Mesenchymal stem cell (in vitro differentiated cells and primary cell): ENCODE data around the gene NTRK3.

Source experiments
- DNase-seq: peaks from one replicate; pipeline ENCODE4 v3.0.0-alpha.2; 2013
- H2AFZ ChIP-seq: one replicate; pipeline ENCODE4 v1.6.1; 2013; ENCODE audit warnings: low read depth, mild to moderate bottlenecking, control low read depth, inconsistent platforms, low read length, moderate library complexity
- H2AK5ac ChIP-seq: 2 replicates; pipeline ENCODE4 v1.6.1; 2013; ENCODE audit warnings: low read length, moderate library complexity, mild to moderate bottlenecking, inconsistent platforms; ENCODE audit not compliant: severe bottlenecking
- H2BK120ac ChIP-seq: one replicate; pipeline ENCODE4 v1.6.1; 2013; ENCODE audit warnings: low read depth, mild to moderate bottlenecking, inconsistent platforms, low read length, moderate library complexity
- H2BK12ac ChIP-seq, 2 experiments: one replicate each; pipeline ENCODE4 v1.6.1; 2013; ENCODE audit warnings: inconsistent platforms in 2 of 2, low read length in 2 of 2, mild to moderate bottlenecking in 2 of 2, moderate library complexity in 2 of 2, control low read depth in 1 of 2
- H2BK15ac ChIP-seq: one replicate; pipeline ENCODE4 v1.6.1; 2013; ENCODE audit warnings: mild to moderate bottlenecking, low read depth, inconsistent platforms; ENCODE audit not compliant: poor library complexity, severe bottlenecking
- H2BK5ac ChIP-seq: 2 replicates; pipeline ENCODE4 v1.6.1; 2013; ENCODE audit warnings: low read depth, mild to moderate bottlenecking, low read length, control low read depth, inconsistent platforms; ENCODE audit not compliant: poor library complexity, severe bottlenecking
- H3K14ac ChIP-seq, 2 experiments: one replicate each; pipeline ENCODE4 v1.6.1; 2013; ENCODE audit warnings: inconsistent platforms in 2 of 2, low read length in 2 of 2, control low read depth in 1 of 2, mild to moderate bottlenecking in 1 of 2, moderate library complexity in 1 of 2
- H3K18ac ChIP-seq, 2 experiments: one replicate each; pipeline ENCODE4 v1.6.1; 2013; ENCODE audit warnings: inconsistent platforms in 2 of 2, low read length in 2 of 2, control low read depth in 1 of 2, low read depth in 1 of 2, mild to moderate bottlenecking in 1 of 2
- H3K23ac ChIP-seq, 2 experiments: one replicate each; pipeline ENCODE4 v1.6.1; 2013; ENCODE audit warnings: inconsistent platforms in 2 of 2, low read length in 2 of 2, mild to moderate bottlenecking in 2 of 2, moderate library complexity in 2 of 2, control low read depth in 1 of 2
- H3K27ac ChIP-seq: 2 replicates; pipeline ENCODE4 v1.5.1; 2013; ENCODE audit warnings: mild to moderate bottlenecking, moderate library complexity, low read length, control low read depth, inconsistent platforms; ENCODE audit not compliant: poor library complexity, severe bottlenecking
- H3K27me3 ChIP-seq, 2 experiments: 2 replicates each; pipeline versions ENCODE4 v1.6.1 to v1.7.0; 2013; ENCODE audit warnings: low read length in 2 of 2, mild to moderate bottlenecking in 2 of 2, moderate library complexity in 2 of 2, control low read depth in 1 of 2, inconsistent platforms in 1 of 2; ENCODE audit not compliant: control insufficient read depth in 1 of 2, insufficient read depth in 1 of 2
- H3K36me3 ChIP-seq, 2 experiments: 2 replicates each; pipeline versions ENCODE4 v1.6.1 to v1.7.0; 2013; ENCODE audit warnings: low read length in 2 of 2, control low read depth in 1 of 2, inconsistent platforms in 1 of 2, low read depth in 1 of 2, mild to moderate bottlenecking in 1 of 2; ENCODE audit not compliant: insufficient read depth in 2 of 2, control insufficient read depth in 1 of 2
- H3K4ac ChIP-seq, 2 experiments: one replicate each; pipeline ENCODE4 v1.6.1; 2013; ENCODE audit warnings: inconsistent platforms in 2 of 2, low read length in 2 of 2, mild to moderate bottlenecking in 2 of 2, moderate library complexity in 2 of 2, control low read depth in 1 of 2, low read depth in 1 of 2
- H3K4me1 ChIP-seq: 2 replicates; pipeline ENCODE4 v1.6.1; 2013; ENCODE audit warnings: low read depth, low read length, control low read depth; ENCODE audit not compliant: control insufficient read depth, insufficient read depth
- H3K4me2 ChIP-seq: 2 replicates; pipeline ENCODE4 v1.6.1; 2013; ENCODE audit warnings: low read length, mild to moderate bottlenecking, inconsistent platforms; ENCODE audit not compliant: poor library complexity, severe bottlenecking
- H3K4me3 ChIP-seq, 2 experiments: 2 replicates each; pipeline versions ENCODE4 v1.5.1 to v1.7.0; 2013; ENCODE audit warnings: low read length in 2 of 2, mild to moderate bottlenecking in 2 of 2, control low read depth in 1 of 2, low read depth in 1 of 2; ENCODE audit not compliant: insufficient read depth in 1 of 2
- H3K79me1 ChIP-seq: replicated peaks from 2 replicates; pipeline ENCODE4 v1.6.1; 2013; ENCODE audit warnings: mild to moderate bottlenecking, control low read depth, low read length, inconsistent platforms; ENCODE audit not compliant: poor library complexity, severe bottlenecking
- H3K9ac ChIP-seq: 2 replicates; pipeline ENCODE4 v1.7.0; 2013; ENCODE audit warnings: mild to moderate bottlenecking, low read length, moderate library complexity
- H3K9me3 ChIP-seq: 2 replicates; pipeline ENCODE4 v1.7.0; 2013; ENCODE audit warnings: mild to moderate bottlenecking, low read length; ENCODE audit not compliant: control insufficient read depth
- H4K8ac ChIP-seq: one replicate; pipeline ENCODE4 v1.6.1; 2013; ENCODE audit warnings: inconsistent platforms, mild to moderate bottlenecking, low read length, moderate library complexity
- H4K91ac ChIP-seq: one replicate; pipeline ENCODE4 v1.6.1; 2013; ENCODE audit warnings: mild to moderate bottlenecking, low read length, inconsistent platforms
- WGBS: methylation state at CpG from one replicate; pipeline ENCODE4 v1.1.7; 2013; ENCODE audit warnings: mixed read lengths; 5-methylcytosine and 5-hydroxymethylcytosine counted together

NTRK3 gene

GRCh38 chr15:88179562-88179961 is 77.0 kb downstream of the NTRK3 start:
- Histone ChIP-seq H3K27me3 (peaks cover 0 to 1% of the 10 kb centered on the region in 2 experiments), H4K8ac (no peak overlapping the region), H3K9ac (no peak overlapping the region), H3K27ac (no peak overlapping the region), H3K14ac (no peak overlapping the region), H3K23ac (no peak overlapping the region), H3K18ac (no peak overlapping the region), H2AFZ (no peak overlapping the region), H3K4me3 (no peak overlapping the region), H3K9me3 (no peaks in the 10 kb centered on the region), H2BK120ac (no peak overlapping the region), H3K36me3 (no peaks in the 10 kb centered on the region), H2AK5ac (no peak overlapping the region), H2BK5ac (no peak overlapping the region), H2BK15ac (no peak overlapping the region), H3K4ac (no peak overlapping the region), H3K79me1 (no peaks in the 10 kb centered on the region), H3K4me2 (no peak overlapping the region), H4K91ac (no peak overlapping the region), H3K4me1 (no peaks in the 10 kb centered on the region), H2BK12ac (no peak overlapping the region)
- WGBS = 92% methylated on average over 3 of the region's 3 CpGs
- no peak for DNase-seq

DNA sequence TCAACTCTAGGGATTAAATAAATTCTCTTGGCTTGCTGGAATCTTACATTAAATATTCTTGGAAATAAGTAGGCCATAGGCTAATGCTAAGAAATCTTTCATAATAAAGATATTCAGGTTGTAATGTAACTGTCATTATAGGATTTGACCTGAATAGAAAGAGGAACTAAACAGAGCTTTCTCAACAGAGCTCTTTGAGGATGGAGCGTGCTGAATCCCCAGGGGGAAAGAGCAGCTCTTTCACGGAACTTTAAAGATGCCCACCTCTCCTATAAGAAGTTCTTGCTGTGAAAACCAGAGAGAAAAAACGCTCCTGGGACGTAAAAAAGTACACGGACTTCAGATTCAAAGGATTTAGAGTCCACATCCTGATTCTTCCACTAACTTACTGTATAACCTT is 77.9 kb downstream of the NTRK3 start:
- Histone ChIP-seq H3K27me3 (no peaks in the 10 kb centered on the region), H3K9ac (no peak overlapping the region), H3K4ac (no peak overlapping the region), H2AK5ac (no peak overlapping the region), H4K8ac (no peak overlapping the region), H2BK120ac (no peak overlapping the region), H3K18ac (no peak overlapping the region), H3K27ac (no peak overlapping the region), H2AFZ (no peak overlapping the region), H3K36me3 (no peaks in the 10 kb centered on the region), H3K4me2 (no peak overlapping the region), H3K9me3 (no peaks in the 10 kb centered on the region), H4K91ac (no peak overlapping the region), H2BK12ac (no peak overlapping the region), H3K4me1 (no peaks in the 10 kb centered on the region), H3K23ac (no peak overlapping the region), H3K14ac (no peak overlapping the region), H3K4me3 (no peak overlapping the region), H2BK15ac (no peak overlapping the region), H3K79me1 (no peaks in the 10 kb centered on the region), H2BK5ac (no peak overlapping the region)
- 61% methylated on average over 5 of the region's 5 CpGs for WGBS
- no peak for DNase-seq

DNA sequence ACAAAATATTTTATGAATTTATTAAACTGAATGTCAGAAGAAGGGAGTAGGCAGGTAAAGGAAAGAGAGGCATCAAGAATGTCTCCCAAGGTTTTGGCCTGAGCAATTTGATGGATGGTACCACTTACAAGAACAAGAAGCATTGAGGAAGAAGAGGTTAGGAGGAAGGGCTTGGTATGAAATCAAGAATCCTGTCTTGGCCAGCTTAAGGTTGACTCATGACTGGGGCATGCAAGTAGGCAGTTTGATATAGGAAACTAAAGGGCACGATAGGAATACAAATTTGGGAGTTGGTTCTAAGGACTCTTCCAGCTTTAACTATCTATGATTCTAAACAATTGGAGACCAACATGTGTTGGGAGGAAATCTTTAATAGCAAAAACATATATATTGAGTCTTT is 79.1 kb downstream of the NTRK3 start:
- Histone ChIP-seq H2AK5ac (no peak overlapping the region), H3K23ac (no peak overlapping the region), H2BK12ac (no peak overlapping the region), H3K79me1 (no peaks in the 10 kb centered on the region), H4K8ac (no peak overlapping the region), H3K9me3 (no peaks in the 10 kb centered on the region), H3K4me1 (no peaks in the 10 kb centered on the region), H3K4me2 (no peak overlapping the region), H2BK5ac (no peak overlapping the region), H3K14ac (no peak overlapping the region), H3K27ac (no peak overlapping the region), H2BK120ac (no peak overlapping the region), H2AFZ (no peak overlapping the region), H3K36me3 (no peaks in the 10 kb centered on the region), H3K4ac (no peak overlapping the region), H3K4me3 (no peak overlapping the region), H3K27me3 (peaks cover 0 to 4% of the 10 kb centered on the region in 2 experiments), H4K91ac (no peak overlapping the region), H3K18ac (no peak overlapping the region), H3K9ac (no peak overlapping the region), H2BK15ac (no peak overlapping the region)
- no CpG with 5 or more reads among the region's 1 CpG for WGBS
- DNase-seq = no peak

DNA sequence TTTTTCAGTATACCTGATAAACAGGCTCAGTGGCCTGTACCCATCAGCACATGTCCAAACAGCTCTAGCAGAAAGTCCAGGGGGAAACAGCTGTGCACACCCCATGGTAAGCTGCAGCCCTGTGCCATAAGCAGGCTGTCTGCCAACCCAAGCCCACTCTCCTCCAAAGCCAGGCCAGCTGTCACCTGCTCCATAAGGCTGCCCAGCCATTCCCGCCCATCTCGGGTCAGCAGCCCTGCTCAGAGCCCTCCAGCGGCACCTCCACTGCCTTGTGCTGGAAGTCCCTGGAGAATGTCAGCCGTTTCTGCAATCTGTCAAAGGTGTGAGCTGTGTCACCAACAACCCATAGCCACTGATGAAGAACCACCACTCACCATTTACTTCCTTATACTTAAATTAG is 82.0 kb downstream of the NTRK3 start:
- Histone ChIP-seq H3K9me3 (no peaks in the 10 kb centered on the region), H2BK12ac (no peak overlapping the region), H2BK15ac (no peak overlapping the region), H3K27me3 (peaks cover 0 to 8% of the 10 kb centered on the region in 2 experiments), H3K4me3 (no peak overlapping the region), H2BK120ac (no peak overlapping the region), H3K14ac (no peak overlapping the region), H4K91ac (no peak overlapping the region), H3K4me2 (no peak overlapping the region), H2AFZ (no peak overlapping the region), H3K79me1 (no peaks in the 10 kb centered on the region), H3K9ac (no peak overlapping the region), H3K18ac (no peak overlapping the region), H4K8ac (no peak overlapping the region), H3K36me3 (no peaks in the 10 kb centered on the region), H3K27ac (no peak overlapping the region), H2AK5ac (no peak overlapping the region), H2BK5ac (no peak overlapping the region), H3K4ac (no peak overlapping the region), H3K23ac (no peak overlapping the region), H3K4me1 (no peaks in the 10 kb centered on the region)
- DNase-seq = no peak
- 47% methylated on average over 4 of the region's 4 CpGs for WGBS
